Activated naive CD4-positive, alpha-beta T cell treated with anti-CD3 and anti-CD28 coated beads for 36 hours (primary cell): ENCODE measurements around the gene MNX1. TPM values are rescaled to one million over a fixed set of nuclear protein-coding genes. Genes with fewer than 3 reads are reported as not detected.

Source experiments
- CTCF ChIA-PET: fragments of 350-600 bp; sonication (Branson Sonifier 250); formaldehyde crosslinking; loops from one replicate; lab custom pipeline; 2021; ENCODE audit warnings: antibody characterized with exemption; lab: Charles Lee
- DNase-seq: peaks from one replicate; pipeline ENCODE4 v3.0.0-alpha.2; 2020
- H3K27ac Mint-ChIP-seq: one replicate; pipeline ENCODE4 v1.8.0; 2021; ENCODE audit warnings: mild to moderate bottlenecking, mixed read lengths
- H3K27me3 Mint-ChIP-seq: one replicate; pipeline ENCODE4 v1.8.0; 2021; ENCODE audit warnings: low read depth, mixed read lengths
- H3K36me3 Mint-ChIP-seq: one replicate; pipeline ENCODE4 v1.8.0; 2021; ENCODE audit warnings: low read depth, mixed read lengths
- H3K4me1 Mint-ChIP-seq: one replicate; pipeline ENCODE4 v1.8.0; 2021; ENCODE audit warnings: low read depth, mixed read lengths
- H3K4me3 Mint-ChIP-seq: one replicate; pipeline ENCODE4 v1.8.0; 2021; ENCODE audit warnings: mild to moderate bottlenecking, moderate library complexity, mixed read lengths
- H3K9me3 Mint-ChIP-seq: one replicate; pipeline ENCODE4 v1.8.0; 2021; ENCODE audit warnings: mixed read lengths
- intact Hi-C: fragments of 100-400 bp; cut with micrococcal nuclease; formaldehyde crosslinking; loops from one replicate; pipeline ENCODE4 v1.15.1; 2023
- total RNA-seq, 2 experiments: library from RNA; stranded (reverse); gene quantifications; one replicate each; pipeline ENCODE4 v1.2.3, GENCODE V29; 2021

Gene MNX1
- total RNA-seq, 2 experiments from 2014 or later, result 0.10 TPM; not detected in 1

- CTCF ChIA-PET, result no interaction called here
- Mint-ChIP-seq H3K4me1 (no peaks in the 10 kb centered on the region), H3K36me3 (no peaks in the 10 kb centered on the region), H3K27me3 (peaks cover 73% of the 10 kb centered on the region), H3K9me3 (no peaks in the 10 kb centered on the region), H3K27ac (no peak overlapping the region), H3K4me3 (no peak overlapping the region)
- no peak for DNase-seq
- intact Hi-C loops, result no loop called here
These were observed 17.2 kb upstream of the MNX1 start for GRCh38 chr7:157027568-157028198.

DNA sequence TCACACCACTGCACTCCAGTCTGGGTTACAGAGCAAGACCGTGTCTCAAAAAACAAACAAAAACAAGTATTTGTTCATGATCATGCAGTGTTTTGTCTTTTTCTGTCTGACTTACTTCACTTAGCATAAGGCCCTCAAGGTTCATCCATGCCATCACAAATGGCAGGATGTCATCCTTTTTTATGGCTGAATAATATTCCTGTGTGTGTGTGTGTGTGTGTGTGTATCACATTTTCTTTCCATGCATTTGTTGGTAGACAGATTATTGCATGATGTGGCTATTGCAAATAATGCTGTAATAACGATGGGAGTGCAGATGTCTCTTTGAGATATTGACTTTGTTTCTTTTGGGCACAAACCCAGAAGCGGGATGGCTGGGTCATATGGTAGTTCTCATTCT is 14.3 kb upstream of the MNX1 start:
- H3K4me3 Mint-ChIP-seq, result no peak overlapping the region
- peaks cover 77% of the 10 kb centered on the region for H3K27me3 Mint-ChIP-seq
- H3K36me3 Mint-ChIP-seq, result no peaks in the 10 kb centered on the region
- peaks cover under 1% of the 10 kb centered on the region for H3K4me1 Mint-ChIP-seq
- H3K9me3 Mint-ChIP-seq, result no peaks in the 10 kb centered on the region
- H3K27ac Mint-ChIP-seq, result no peak overlapping the region
- DNase-seq, result no peak
- CTCF ChIA-PET, result no interaction called here
- intact Hi-C loops, result no loop called here

GRCh38 chr7:157023589-157023905 is 13.1 kb upstream of the MNX1 start:
- H3K36me3 Mint-ChIP-seq, result no peaks in the 10 kb centered on the region
- intact Hi-C loops, result no loop called here
- CTCF ChIA-PET, result interaction anchor here (0.7 kb wide), 1 partner anchor 10 kb away, joined by 3 read pairs; no protein-coding TSS in a partner anchor
- H3K4me3 Mint-ChIP-seq, result no peak overlapping the region
- DNase-seq, result no peak
- H3K27me3 Mint-ChIP-seq, result peaks cover 76% of the 10 kb centered on the region
- no peaks in the 10 kb centered on the region for H3K9me3 Mint-ChIP-seq
- H3K27ac Mint-ChIP-seq, result no peak overlapping the region
- H3K4me1 Mint-ChIP-seq, result peaks cover 6% of the 10 kb centered on the region

- intact Hi-C loops, result no loop called here
These were observed 12.5 kb upstream of the MNX1 start for GRCh38 chr7:157022681-157023588.

DNA sequence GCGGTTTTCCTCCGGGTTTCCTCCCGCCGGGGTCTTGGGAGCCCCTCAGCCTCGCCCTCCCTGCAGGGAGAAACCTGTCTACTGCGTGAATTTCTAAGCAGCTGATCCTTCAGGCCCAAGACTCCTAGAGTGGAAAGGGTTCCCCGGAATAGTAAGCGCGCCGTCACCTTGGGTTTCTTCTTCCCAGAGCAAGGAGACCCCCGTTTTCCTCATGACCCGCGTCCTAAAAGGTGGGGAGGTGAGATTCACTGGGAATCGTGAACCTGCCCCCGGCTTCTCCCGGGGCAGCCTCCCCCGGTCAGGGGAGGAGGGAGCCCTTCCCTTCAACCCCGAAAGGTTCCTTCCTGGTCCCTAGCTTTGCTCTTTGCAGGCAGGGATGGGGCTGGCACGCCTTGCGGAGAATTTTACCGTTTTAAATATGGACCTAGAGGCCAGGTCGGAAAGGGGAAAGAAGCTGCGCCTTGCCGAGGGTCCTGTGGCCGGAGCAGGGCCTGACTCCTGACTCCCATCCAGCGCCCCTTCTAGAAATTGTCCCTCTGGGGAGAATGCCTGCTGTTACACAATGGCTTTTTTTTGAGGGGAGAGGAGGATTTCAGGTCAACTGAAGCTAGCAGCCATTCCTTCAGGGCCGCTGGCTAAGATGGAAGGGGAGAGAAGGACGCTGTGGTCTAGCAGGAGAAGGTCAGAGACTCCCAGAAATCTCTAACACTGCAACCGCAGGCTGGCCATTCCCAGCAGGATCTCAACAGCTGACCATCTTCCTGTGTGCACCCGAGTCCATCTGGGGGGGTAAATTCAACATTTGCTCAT is 11.6 kb upstream of the MNX1 start:
- Mint-ChIP-seq H3K9me3 (no peaks in the 10 kb centered on the region), H3K4me1 (peaks cover 8% of the 10 kb centered on the region), H3K4me3 (no peak overlapping the region), H3K27me3 (peaks cover 75% of the 10 kb centered on the region), H3K36me3 (no peaks in the 10 kb centered on the region), H3K27ac (no peak overlapping the region)
- DNase-seq, result no peak
- CTCF ChIA-PET, result no interaction called here
- intact Hi-C loops, result no loop called here

More at GRCh38 chr7:157022681-157023588, 12.5 kb upstream of the MNX1 start:
- Mint-ChIP-seq H3K27ac (no peak overlapping the region), H3K4me1 (peaks cover 8% of the 10 kb centered on the region), H3K27me3 (peaks cover 74% of the 10 kb centered on the region), H3K4me3 (no peak overlapping the region), H3K36me3 (no peaks in the 10 kb centered on the region), H3K9me3 (no peaks in the 10 kb centered on the region)
- no peak for DNase-seq
- CTCF ChIA-PET, result no interaction called here

DNA sequence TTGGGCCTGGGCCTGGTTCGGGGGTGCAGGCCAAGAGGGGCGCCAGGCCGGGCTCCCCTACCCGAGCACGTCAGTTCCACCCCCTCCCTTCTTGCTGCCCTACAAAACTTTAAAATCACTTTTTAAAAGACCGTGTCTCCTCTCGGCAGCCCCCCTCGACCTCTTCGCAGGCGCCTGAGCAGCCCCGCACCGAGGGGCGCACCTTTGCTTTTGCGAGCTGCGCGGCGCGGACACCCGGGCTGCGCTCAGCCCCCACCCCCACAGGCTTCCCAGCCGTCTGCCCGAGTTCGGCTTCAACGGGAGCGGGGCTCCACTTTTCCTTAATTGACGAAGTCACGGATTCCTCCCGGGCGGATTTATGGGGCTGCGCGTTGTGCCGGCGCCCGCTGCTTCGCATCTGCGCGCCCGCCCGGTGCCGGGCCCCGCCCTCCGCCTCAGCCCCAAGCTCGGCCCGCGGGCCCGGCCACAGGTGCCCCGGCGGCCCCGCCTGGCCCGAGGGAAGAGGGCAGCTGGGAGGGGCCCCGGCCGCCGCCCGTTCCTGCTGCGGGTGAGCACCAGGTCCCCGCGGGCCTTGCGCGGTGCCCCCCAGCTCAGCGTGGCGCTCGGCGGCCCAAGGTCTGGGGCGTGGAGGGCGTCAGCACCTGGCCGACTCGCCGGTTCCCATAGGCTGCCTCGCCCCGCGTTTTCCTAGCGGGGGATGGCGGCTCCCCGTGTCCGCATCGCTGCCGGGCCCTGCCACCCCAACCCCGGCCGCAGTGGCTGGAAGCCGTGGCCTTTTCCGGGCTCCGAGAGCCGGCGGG is 10.8 kb upstream of the MNX1 start:
- CTCF ChIA-PET, result interaction anchor here (0.6 kb wide), 1 partner anchor 253 kb away, joined by 3 read pairs; no protein-coding TSS in a partner anchor
- Mint-ChIP-seq H3K27ac (no peak overlapping the region), H3K4me1 (peaks cover 14% of the 10 kb centered on the region), H3K27me3 (peaks cover 73% of the 10 kb centered on the region), H3K4me3 (no peak overlapping the region), H3K36me3 (no peaks in the 10 kb centered on the region), H3K9me3 (no peaks in the 10 kb centered on the region)
- intact Hi-C loops, result no loop called here
- DNase-seq, result no peak

DNA sequence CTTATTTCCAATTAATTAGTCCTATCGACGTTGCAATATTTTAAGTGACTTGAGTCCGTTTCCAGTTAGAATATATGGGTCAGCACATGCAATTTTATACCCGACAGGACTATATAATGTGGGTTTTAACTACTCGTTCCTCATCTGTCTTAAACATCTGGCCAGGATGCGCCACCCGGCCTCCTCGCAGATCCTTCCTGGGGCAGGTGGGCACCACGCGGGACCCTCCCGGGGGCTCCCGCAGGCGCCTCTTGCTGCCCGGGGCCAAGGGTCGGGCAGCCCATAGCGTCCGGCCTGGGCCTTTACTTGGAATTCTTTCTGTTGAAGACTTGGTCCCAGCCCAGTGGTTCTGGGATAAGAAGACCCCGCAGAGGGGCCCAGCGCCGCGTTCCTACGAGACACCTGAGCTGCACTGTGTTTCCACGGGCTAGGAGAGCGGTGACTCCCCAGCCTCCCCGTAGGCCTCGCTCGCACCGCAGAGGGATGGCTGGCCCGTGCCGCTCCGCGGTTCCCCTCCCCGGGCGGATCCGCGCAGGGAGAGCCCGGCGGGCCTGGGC is 10.1 kb upstream of the MNX1 start:
- no peak overlapping the region for H3K4me3 Mint-ChIP-seq
- H3K27me3 Mint-ChIP-seq, result peaks cover 76% of the 10 kb centered on the region
- peaks cover 17% of the 10 kb centered on the region for H3K4me1 Mint-ChIP-seq
- intact Hi-C loops, result no loop called here
- H3K27ac Mint-ChIP-seq, result no peak overlapping the region
- CTCF ChIA-PET, result no interaction called here
- no peak for DNase-seq
- H3K9me3 Mint-ChIP-seq, result no peaks in the 10 kb centered on the region
- no peaks in the 10 kb centered on the region for H3K36me3 Mint-ChIP-seq

DNA sequence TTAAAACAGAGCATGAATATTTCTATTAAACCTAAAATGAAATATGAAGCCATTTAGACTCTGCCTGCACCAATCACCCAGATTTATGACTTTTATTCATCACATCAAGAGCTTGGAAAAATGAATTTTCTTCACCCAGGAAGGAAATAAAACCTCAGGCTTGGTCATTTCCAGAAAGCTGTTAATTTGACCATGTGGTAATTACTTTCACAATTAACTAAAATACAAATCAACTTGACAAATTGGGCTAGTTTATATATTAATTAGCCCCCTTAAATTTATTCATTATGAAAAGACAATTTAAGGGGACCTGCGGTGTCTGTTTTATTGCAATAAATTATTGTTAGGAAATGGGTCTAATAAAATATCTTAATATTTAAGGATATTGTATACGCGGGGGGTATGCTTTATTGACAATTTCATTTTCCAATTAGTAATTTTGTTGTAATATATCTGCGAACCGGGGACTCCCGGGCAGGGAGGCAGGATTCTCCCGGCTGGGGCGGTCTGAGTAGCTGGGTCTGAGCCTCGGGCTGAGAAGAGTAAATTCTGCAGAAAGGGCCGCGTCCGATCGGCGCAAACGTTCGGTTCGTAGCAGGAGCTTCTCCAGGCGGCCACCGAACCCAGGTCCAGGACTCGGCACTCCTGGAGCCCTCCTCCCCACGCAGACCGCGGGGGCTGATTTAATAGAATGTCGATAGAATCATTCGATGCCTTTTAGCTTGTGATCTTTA is 9.4 kb upstream of the MNX1 start:
- Mint-ChIP-seq H3K4me3 (no peak overlapping the region), H3K27ac (no peak overlapping the region), H3K4me1 (peaks cover 17% of the 10 kb centered on the region), H3K36me3 (no peaks in the 10 kb centered on the region), H3K27me3 (peaks cover 74% of the 10 kb centered on the region), H3K9me3 (no peaks in the 10 kb centered on the region)
- CTCF ChIA-PET, result no interaction called here
- intact Hi-C loops, result loop anchor here (5.0 kb wide), 2 partner anchors 117 to 667 kb away; partner anchors contain the start of gene UBE3C
- DNase-seq, result no peak

DNA sequence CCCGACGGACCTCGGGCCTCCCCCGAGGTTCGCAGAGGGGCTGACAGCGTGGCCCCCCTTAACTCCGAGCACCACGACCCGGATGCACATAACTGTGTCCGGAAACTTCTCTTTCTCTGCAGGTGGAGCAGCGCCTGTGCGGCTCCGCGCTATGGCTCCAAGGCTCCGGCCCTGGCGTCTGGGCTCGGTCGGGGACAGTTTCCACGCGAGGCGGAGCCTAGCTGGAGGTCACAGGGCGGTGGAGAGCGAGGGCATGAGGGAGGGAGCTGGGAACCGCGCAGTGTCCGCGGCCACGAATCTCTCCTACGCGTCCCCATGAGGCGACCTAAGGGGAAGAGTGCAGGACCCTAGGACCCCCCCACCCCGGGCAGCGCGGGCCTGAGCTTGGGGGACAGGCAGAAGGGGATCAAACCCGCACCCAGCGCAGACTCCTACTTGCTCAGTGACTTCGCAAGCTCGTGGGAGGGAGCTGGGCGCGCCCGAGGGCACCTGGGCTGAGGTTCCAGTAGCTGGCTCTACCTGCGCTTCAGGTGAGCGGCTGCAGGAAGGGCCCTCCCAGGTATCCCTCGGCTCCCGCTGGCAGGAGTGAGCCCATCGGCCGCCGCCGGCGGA is 8.6 kb upstream of the MNX1 start:
- Mint-ChIP-seq H3K4me1 (peaks cover 17% of the 10 kb centered on the region), H3K9me3 (no peaks in the 10 kb centered on the region), H3K27me3 (peaks cover 74% of the 10 kb centered on the region), H3K27ac (no peak overlapping the region), H3K4me3 (peak overlapping the region; percentile 27), H3K36me3 (no peaks in the 10 kb centered on the region)
- no peak for DNase-seq
- CTCF ChIA-PET, result interaction anchor here (0.7 kb wide), 1 partner anchor 70 kb away, joined by 4 read pairs; the partner anchor contains the start of gene NOM1
- intact Hi-C loops, result loop anchor here (1.0 to 5.0 kb wide), 4 partner anchors 9 to 668 kb away; partner anchors contain the start of genes MNX1 and UBE3C

GRCh38 chr7:157018328-157018996 is 8.0 kb upstream of the MNX1 start:
- DNase-seq, result no peak
- Mint-ChIP-seq H3K4me1 (peaks cover 17% of the 10 kb centered on the region), H3K27ac (no peak overlapping the region), H3K27me3 (peaks cover 74% of the 10 kb centered on the region), H3K4me3 (peak overlapping the region; percentile 27), H3K36me3 (no peaks in the 10 kb centered on the region), H3K9me3 (no peaks in the 10 kb centered on the region)
- intact Hi-C loops, result loop anchor here (1.0 to 5.0 kb wide), 4 partner anchors 8 to 669 kb away; partner anchors contain the start of genes MNX1 and UBE3C
- CTCF ChIA-PET, result interaction anchor here (0.7 kb wide), 1 partner anchor 69 kb away, joined by 4 read pairs; the partner anchor contains the start of gene NOM1
